Ishikawa (cell line): ENCODE measurements around the gene POLN.

ENCODE experiments used
- CEBPB ChIP-seq: IDR thresholded peaks from 2 replicates; pipeline ENCODE4 v1.6.1; 2012
- CREB1 ChIP-seq: IDR thresholded peaks from 2 replicates; pipeline ENCODE4 v1.6.1; 2012; ENCODE audit warnings: low read depth
- EGR1 ChIP-seq: IDR thresholded peaks from 2 replicates; pipeline ENCODE4 v1.6.1; 2012
- EP300 ChIP-seq: IDR thresholded peaks from 2 replicates; pipeline ENCODE4 v1.6.1; 2012; ENCODE audit warnings: borderline replicate concordance
- FOXM1 ChIP-seq: IDR thresholded peaks from 2 replicates; pipeline ENCODE4 v1.6.1; 2012; ENCODE audit warnings: low read depth, borderline replicate concordance
- NFIC ChIP-seq: IDR thresholded peaks from 2 replicates; pipeline ENCODE4 v1.6.1; 2012
- RAD21 ChIP-seq: IDR thresholded peaks from 2 replicates; pipeline ENCODE4 v1.6.1; 2012; ENCODE audit warnings: low read depth
- REST ChIP-seq: IDR thresholded peaks from 2 replicates; pipeline ENCODE4 v1.6.1; 2012; ENCODE audit warnings: low read depth, mild to moderate bottlenecking
- TAF1 ChIP-seq: IDR thresholded peaks from 2 replicates; pipeline ENCODE4 v1.6.1; 2012; ENCODE audit warnings: low read depth, mild to moderate bottlenecking
- TCF12 ChIP-seq: IDR thresholded peaks from 2 replicates; pipeline ENCODE4 v1.6.1; 2012; ENCODE audit warnings: low read depth
- TEAD4 ChIP-seq: IDR thresholded peaks from 2 replicates; pipeline ENCODE4 v1.6.1; 2012
- YY1 ChIP-seq: IDR thresholded peaks from 2 replicates; pipeline ENCODE4 v1.6.1; 2012; ENCODE audit warnings: low read depth
- ZBTB7A ChIP-seq: IDR thresholded peaks from 2 replicates; pipeline ENCODE4 v1.6.1; 2012; ENCODE audit warnings: low read depth
- TF ChIP-seq, protein P1 (sequence below): IDR thresholded peaks from 2 replicates; pipeline ENCODE4 v1.6.1; 2012
- TF ChIP-seq, protein P2 (sequence below): IDR thresholded peaks from 2 replicates; pipeline ENCODE4 v1.6.1; 2012

Gene POLN

GRCh38 chr4:2256781-2257191, 14.9 kb upstream of the POLN start:
- TF ChIP-seq REST (no peak), FOXM1 (no peak), CREB1 (no peak), NFIC (no peak), RAD21 (no peak), TAF1 (no peak), ZBTB7A (no peak), TEAD4 (no peak), EP300 (no peak), TCF12 (no peak), CEBPB (no peak), YY1 (no peak), EGR1 (no peak)
- TF ChIP-seq, protein P1, sequence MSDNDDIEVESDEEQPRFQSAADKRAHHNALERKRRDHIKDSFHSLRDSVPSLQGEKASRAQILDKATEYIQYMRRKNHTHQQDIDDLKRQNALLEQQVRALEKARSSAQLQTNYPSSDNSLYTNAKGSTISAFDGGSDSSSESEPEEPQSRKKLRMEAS: no peak
- TF ChIP-seq, protein P2, sequence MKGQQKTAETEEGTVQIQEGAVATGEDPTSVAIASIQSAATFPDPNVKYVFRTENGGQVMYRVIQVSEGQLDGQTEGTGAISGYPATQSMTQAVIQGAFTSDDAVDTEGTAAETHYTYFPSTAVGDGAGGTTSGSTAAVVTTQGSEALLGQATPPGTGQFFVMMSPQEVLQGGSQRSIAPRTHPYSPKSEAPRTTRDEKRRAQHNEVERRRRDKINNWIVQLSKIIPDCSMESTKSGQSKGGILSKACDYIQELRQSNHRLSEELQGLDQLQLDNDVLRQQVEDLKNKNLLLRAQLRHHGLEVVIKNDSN: no peak

DNA sequence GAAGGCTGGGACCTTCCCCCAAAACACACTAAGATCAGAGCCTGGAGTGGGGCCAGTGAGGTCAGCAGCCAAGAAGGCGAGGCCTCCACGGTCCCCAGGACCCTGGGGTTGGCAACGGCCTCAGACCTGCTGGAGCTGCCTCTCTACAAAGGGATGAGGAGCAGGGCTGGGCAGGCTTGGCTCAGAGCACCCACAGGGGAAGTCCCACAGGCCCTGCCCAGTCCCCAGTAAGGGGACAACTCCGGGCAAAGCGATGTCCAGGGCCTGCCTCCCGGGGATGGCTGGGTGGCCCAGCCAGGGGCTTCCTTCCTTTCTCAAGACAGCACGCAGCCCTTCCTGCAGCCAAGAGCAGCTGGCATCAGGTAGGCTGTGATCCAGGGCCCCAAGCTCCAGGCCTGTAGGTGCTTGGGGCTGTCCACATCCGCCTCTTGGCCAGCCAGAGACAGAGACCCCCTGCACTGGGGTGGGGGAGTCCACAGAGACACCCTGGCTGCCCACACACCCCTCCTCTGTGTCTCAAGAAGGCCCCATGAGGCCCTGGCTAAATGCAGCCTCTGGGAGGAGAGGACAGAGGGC, 14.3 kb upstream of the POLN start:
- TF ChIP-seq RAD21 (no peak), NFIC (no peak), CREB1 (no peak), EGR1 (no peak), TAF1 (no peak), EP300 (no peak), YY1 (no peak), CEBPB (no peak), TEAD4 (no peak)
- TF ChIP-seq, protein P2: no peak

- TF ChIP-seq REST: no peak
- TF ChIP-seq FOXM1: no peak
- no peak for TF ChIP-seq EGR1
- TF ChIP-seq RAD21: no peak
- no peak for TF ChIP-seq EP300
- no peak for TF ChIP-seq NFIC
Measured at GRCh38 chr4:2255501-2256155, 13.7 kb upstream of the POLN start.

DNA sequence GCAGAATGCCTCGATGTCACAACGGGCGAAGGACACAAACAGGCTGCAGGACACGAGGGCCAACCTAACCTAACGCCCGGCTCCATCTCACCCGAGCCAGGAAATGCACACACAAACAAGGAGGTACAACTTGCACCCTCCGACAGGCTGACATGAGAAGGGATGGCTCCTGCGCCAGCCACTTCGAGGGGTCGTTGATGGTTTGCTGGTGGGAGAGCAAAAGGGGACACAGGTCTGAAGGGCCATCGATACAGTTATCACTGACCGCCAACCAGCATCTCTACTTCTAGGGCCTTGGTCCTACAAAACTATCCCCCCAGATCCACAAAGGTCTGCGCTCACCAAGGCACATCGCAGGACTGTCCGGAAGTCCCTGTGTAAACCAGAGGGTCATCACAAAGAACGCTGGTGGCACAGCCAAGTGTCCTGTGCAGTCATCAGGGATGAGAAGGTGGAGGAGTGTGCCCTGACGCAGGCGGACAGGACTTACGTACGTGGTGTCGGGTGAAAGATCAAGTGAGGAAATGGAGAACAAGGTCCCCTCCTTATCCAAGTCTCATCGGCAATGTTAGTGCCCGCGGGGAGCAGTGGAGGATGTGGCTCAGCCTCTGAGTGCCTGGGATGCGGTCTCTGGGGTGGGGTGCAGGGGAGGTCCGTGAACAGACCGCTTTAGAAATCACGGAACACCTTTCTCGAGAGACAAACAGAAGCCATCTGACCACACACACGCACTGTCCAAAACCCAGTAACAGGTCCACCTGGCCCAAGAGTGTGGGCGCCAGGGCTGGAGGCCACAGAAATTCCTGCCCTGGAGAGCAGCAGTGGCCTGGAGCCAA, 13.0 kb upstream of the POLN start:
- TF ChIP-seq NFIC (no peak), YY1 (no peak), EP300 (no peak), RAD21 (no peak), ZBTB7A (no peak), CREB1 (no peak), TCF12 (no peak), CEBPB (no peak), EGR1 (no peak), TAF1 (no peak), FOXM1 (no peak)

DNA sequence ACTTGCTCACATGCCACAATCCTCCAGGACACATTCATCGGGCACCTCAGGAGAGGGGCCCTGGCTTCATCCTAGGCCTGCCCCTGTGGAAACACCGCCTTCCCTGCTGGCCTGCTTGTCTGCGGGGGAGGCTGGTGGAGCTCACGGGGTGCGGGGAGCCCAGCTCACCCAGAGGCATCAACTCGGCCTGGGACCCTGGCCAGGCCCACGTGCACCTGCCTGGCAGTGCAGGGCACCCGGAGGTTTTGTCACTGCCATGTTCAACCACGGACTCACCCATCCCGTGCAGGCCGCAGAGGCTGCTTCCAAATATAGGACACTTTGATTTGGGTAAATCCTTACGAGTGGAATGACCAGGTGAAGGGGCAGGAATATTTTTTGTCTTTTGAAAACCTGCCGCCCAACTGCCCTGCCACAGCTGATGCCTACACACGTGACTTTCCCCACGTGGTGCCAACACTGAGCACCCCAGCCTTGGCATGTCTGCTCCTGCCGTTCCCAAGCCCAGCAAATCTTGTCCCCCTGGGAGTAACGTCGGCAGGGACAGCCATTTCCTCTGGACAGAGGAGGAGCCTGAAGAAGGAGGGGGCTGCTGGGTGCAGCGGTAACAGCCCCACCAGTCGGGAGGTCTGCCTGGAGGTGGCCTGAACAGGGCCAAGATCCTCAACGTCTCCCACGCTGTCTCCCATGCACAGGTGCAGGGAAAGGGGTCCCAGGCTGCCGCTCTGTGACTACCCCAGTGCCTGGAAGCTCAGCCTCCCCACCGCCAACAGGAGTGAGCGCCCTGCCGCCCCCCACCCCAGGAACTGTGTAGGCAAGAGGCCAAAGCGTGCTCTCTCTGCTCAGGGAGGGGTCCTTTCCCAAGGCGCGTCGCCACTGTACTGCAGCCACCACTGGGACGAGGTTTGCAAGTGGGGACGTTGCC, 11.5 kb upstream of the POLN start:
- TF ChIP-seq, protein P1: no peak
- TF ChIP-seq, protein P2: no peak
- no peak for TF ChIP-seq REST
